ENCODE data around the gene AIRE. TPM values are rescaled to one million over a fixed set of nuclear protein-coding genes. Genes with fewer than 3 reads are reported as not detected.

The AIRE gene
- total and polyA plus RNA-seq, 2 of the 13 experiments (the other 11 are each of a cell fraction or from before 2014, with no cell fraction given): not detected

DNA sequence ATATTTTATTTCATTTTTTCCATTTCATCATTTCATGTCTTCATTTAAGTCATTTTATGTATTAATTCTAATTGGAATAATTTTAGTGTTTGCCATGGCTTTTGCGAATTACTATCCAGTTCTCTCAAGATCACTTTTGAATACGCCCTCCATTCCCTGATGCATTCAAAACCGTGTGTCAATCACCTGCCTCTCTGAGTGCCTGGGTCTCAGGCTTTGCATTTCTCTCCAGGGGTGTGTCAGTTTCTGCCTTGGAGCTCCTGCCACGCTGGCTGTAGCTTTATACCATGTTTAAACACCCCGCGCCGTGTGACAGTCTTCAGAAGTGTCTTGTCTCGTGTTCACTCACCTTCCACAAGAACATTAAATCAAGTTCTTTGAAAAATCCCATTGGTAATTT is 16.6 kb upstream of the AIRE start:
- no peak for FAIRE-seq
- BruUV-seq (replicated peaks): no TSS peak
- Histone ChIP-seq H3K36me3 (replicated peaks in 1 of 2; ENCODE audit: control insufficient read depth in 1 of 2, insufficient read depth in 2 of 2, low read length in 2 of 2) (no peaks in the 10 kb centered on the region), H2AFZ (ENCODE audit: low read length) (no peak overlapping the region), H3K4me3 (replicated peaks in 1 of 3; ENCODE audit: insufficient read depth in 1 of 3, low read depth in 2 of 3, low read length in 3 of 3) (no peak overlapping the region), H3K9me3 (ENCODE audit: low read length) (no peaks in the 10 kb centered on the region), H3K79me2 (ENCODE audit: insufficient read depth, low read length) (no peaks in the 10 kb centered on the region), H4K20me1 (ENCODE audit: insufficient read depth, low read length) (no peaks in the 10 kb centered on the region), H3K27me3 (ENCODE audit: control insufficient read depth in 1 of 2, insufficient read depth in 2 of 2, low read length in 2 of 2) (peaks cover 0 to 1% of the 10 kb centered on the region in 2 experiments; a peak in 1 of 5 replicates), H3K27ac (ENCODE audit: extremely low read length, insufficient read depth, low read length) (no peak overlapping the region), H3K4me1 (ENCODE audit: insufficient read depth, low read length) (peaks cover 18% of the 10 kb centered on the region), H3K4me2 (ENCODE audit: low read depth, low read length) (no peak overlapping the region), H3K9ac (ENCODE audit: insufficient read depth, low read depth, low read length) (no peak overlapping the region)
- TF ChIP-seq ZNF253 (CRISPR knock-in tag; IDR thresholded peaks at IDR 0.05; ENCODE audit: borderline replicate concordance): no peak
- TF ChIP-seq RNF2 (conservative IDR thresholded peaks at IDR 0.05; ENCODE audit: low read depth): no peak
- TF ChIP-seq, protein P1, sequence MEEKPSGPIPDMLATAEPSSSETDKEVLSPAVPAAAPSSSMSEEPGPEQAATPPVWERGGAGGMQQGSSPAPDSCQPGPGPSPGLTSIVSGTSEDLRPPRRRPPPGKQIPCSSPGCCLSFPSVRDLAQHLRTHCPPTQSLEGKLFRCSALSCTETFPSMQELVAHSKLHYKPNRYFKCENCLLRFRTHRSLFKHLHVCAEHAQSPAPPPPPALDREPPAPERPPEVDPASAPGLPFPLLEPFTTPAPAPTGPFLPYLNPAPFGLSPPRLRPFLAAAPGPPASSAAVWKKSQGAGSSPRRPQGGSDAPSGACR (CRISPR knock-in tag; IDR thresholded peaks at IDR 0.05): no peak
- no peak for TF ChIP-seq HNRNPLL (IDR thresholded peaks at IDR 0.05; ENCODE audit: low read depth, low read length, poor library complexity, severe bottlenecking)
- no peak for TF ChIP-seq RBM39 (IDR thresholded peaks at IDR 0.05; ENCODE audit: low read depth, low read length, poor library complexity, severe bottlenecking)
- no peak for TF ChIP-seq ZNF782 (CRISPR knock-in tag; IDR thresholded peaks at IDR 0.05; ENCODE audit: borderline replicate concordance)
- no peak for TF ChIP-seq POLR2A (IDR thresholded peaks at IDR 0.05; ENCODE audit: insufficient read depth in 1 of 2, low read depth in 2 of 2, low read length in 2 of 2)
- TF ChIP-seq ZNF367 (CRISPR knock-in tag; IDR thresholded peaks at IDR 0.05; ENCODE audit: borderline replicate concordance): no peak
- TF ChIP-seq PCBP2 (optimal IDR thresholded peaks at IDR 0.05; ENCODE audit: low read depth, low read length, poor library complexity, severe bottlenecking): no peak
- TF ChIP-seq ZNF350 (CRISPR knock-in tag; IDR thresholded peaks at IDR 0.05; ENCODE audit: borderline replicate concordance, low read depth): no peak
- TF ChIP-seq ZNF577 (CRISPR knock-in tag; IDR thresholded peaks at IDR 0.05; ENCODE audit: borderline replicate concordance, low read depth): no peak
- TF ChIP-seq ZNF383 (CRISPR knock-in tag; IDR thresholded peaks at IDR 0.05; ENCODE audit: borderline replicate concordance): no peak
- no peak for TF ChIP-seq PAX8 (CRISPR knock-in tag; IDR thresholded peaks at IDR 0.05; ENCODE audit: borderline replicate concordance)
- TF ChIP-seq WIZ (CRISPR knock-in tag; IDR thresholded peaks at IDR 0.05): no peak
- TF ChIP-seq, protein P2, sequence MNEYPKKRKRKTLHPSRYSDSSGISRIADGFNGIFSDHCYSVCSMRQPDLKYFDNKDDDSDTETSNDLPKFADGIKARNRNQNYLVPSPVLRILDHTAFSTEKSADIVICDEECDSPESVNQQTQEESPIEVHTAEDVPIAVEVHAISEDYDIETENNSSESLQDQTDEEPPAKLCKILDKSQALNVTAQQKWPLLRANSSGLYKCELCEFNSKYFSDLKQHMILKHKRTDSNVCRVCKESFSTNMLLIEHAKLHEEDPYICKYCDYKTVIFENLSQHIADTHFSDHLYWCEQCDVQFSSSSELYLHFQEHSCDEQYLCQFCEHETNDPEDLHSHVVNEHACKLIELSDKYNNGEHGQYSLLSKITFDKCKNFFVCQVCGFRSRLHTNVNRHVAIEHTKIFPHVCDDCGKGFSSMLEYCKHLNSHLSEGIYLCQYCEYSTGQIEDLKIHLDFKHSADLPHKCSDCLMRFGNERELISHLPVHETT (CRISPR knock-in tag; conservative IDR thresholded peaks at IDR 0.05): no peak
- TF ChIP-seq ZNF75D (CRISPR knock-in tag; IDR thresholded peaks at IDR 0.05; ENCODE audit: borderline replicate concordance): no peak
- TF ChIP-seq, protein P3, sequence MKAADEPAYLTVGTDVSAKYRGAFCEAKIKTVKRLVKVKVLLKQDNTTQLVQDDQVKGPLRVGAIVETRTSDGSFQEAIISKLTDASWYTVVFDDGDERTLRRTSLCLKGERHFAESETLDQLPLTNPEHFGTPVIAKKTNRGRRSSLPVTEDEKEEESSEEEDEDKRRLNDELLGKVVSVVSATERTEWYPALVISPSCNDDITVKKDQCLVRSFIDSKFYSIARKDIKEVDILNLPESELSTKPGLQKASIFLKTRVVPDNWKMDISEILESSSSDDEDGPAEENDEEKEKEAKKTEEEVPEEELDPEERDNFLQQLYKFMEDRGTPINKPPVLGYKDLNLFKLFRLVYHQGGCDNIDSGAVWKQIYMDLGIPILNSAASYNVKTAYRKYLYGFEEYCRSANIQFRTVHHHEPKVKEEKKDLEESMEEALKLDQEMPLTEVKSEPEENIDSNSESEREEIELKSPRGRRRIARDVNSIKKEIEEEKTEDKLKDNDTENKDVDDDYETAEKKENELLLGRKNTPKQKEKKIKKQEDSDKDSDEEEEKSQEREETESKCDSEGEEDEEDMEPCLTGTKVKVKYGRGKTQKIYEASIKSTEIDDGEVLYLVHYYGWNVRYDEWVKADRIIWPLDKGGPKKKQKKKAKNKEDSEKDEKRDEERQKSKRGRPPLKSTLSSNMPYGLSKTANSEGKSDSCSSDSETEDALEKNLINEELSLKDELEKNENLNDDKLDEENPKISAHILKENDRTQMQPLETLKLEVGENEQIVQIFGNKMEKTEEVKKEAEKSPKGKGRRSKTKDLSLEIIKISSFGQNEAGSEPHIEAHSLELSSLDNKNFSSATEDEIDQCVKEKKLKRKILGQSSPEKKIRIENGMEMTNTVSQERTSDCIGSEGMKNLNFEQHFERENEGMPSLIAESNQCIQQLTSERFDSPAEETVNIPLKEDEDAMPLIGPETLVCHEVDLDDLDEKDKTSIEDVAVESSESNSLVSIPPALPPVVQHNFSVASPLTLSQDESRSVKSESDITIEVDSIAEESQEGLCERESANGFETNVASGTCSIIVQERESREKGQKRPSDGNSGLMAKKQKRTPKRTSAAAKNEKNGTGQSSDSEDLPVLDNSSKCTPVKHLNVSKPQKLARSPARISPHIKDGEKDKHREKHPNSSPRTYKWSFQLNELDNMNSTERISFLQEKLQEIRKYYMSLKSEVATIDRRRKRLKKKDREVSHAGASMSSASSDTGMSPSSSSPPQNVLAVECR (CRISPR knock-in tag; IDR thresholded peaks at IDR 0.05; ENCODE audit: borderline replicate concordance): no peak
- TF ChIP-seq NR2F1 (CRISPR knock-in tag; IDR thresholded peaks at IDR 0.05): no peak
- no peak for ATAC-seq
- DNase-seq (ENCODE audit: low spot score): no peak
- CTCF ChIA-PET (ENCODE audit: low intra/inter-chr PET ratio, low total read pairs): no interaction called here
- 53% methylated on average over 8 of the region's 8 CpGs for WGBS (ENCODE audit: low lambda C conversion rate)
- intact Hi-C loops (cut with micrococcal nuclease; ENCODE audit: unreplicated experiment): no loop called here
- POLR2A ChIA-PET: no interaction called here
- in situ Hi-C loops (cut with HindIII; ENCODE audit: extremely low pct_ligation_motif_present, low pct_unique_long_range_greater_than_20kb): no loop called here

Measured in HepG2 (cell line).